GM12878 (cell line): Measurements from ENCODE around the gene NECAB3. TPM values are rescaled to one million over a fixed set of nuclear protein-coding genes. Genes with fewer than 3 reads are reported as not detected.
"Not testable (repeated sequence)": the region's sequence is repeated elsewhere in the genome, so short reads cannot be mapped to it uniquely, and the experiment has no call there.

Experiments used
- ATAC-seq: fragments of 200-7000 bp; cut with Tn5 transposase; 3 replicates; pipeline ENCODE4 v1.9.1; 2020; ENCODE audit warnings: mild to moderate bottlenecking, moderate library complexity
- BruUV-seq: library from RNA; stranded (reverse); fragments of 400-500 nt; replicated peaks from 2 replicates; lab custom pipeline; 2021; lab: Mats Ljungman, UMichigan
- CTCF ChIA-PET: fragments of 300-600 bp; sonication (Branson Sonifier 250); formaldehyde crosslinking; extraction: SDS; loops from one replicate; lab custom pipeline; 2021; ENCODE audit warnings: inconsistent platforms; lab: Yijun Ruan, JAX
- POLR2A ChIA-PET: fragments of 350-600 bp; formaldehyde crosslinking; extraction: SDS; loops from one replicate; lab custom pipeline; 2021; ENCODE audit warnings: inconsistent platforms; lab: Charles Lee
- RAD21 ChIA-PET: fragments of 300-600 bp; sonication (Branson Sonifier 250); formaldehyde crosslinking; loops from one replicate; lab custom pipeline; 2023; ENCODE audit warnings: antibody characterized with exemption; ENCODE audit not compliant: unreplicated experiment; lab: Charles Lee
- SMC1A ChIA-PET: fragments of 300-600 bp; sonication (Branson Sonifier 250); formaldehyde crosslinking; loops from one replicate; lab custom pipeline; 2023; ENCODE audit not compliant: unreplicated experiment, uncharacterized antibody; lab: Charles Lee
- DNase-seq: peaks from one replicate; pipeline ENCODE4 v3.0.0-alpha.2; 2011; ENCODE audit warnings: low read depth, low spot score
- FAIRE-seq: peaks from 3 replicates; lab custom pipeline; 2011; peaks lifted over from hg19 to GRCh38; lab: Jason Lieb, UNC
- H2AFZ ChIP-seq: 2 replicates; pipeline ENCODE4 v1.6.0; 2011; ENCODE audit warnings: low read depth, low read length, control low read depth; ENCODE audit not compliant: control insufficient read depth
- H3K27ac ChIP-seq: 2 replicates; pipeline ENCODE4 v1.5.1; 2011; ENCODE audit warnings: control low read depth; ENCODE audit not compliant: control insufficient read depth, insufficient read depth
- H3K27me3 ChIP-seq, 2 experiments: replicated peaks in 1 of 2; 2 replicates each; pipeline versions ENCODE4 v1.6.0 to v1.6.1; 2011; ENCODE audit warnings: low read length in 1 of 2; ENCODE audit not compliant: control insufficient read depth in 2 of 2, insufficient read depth in 2 of 2
- H3K36me3 ChIP-seq, 2 experiments: 2 replicates each; pipeline ENCODE4 v1.5.1; 2011; ENCODE audit warnings: low read length in 1 of 2; ENCODE audit not compliant: control insufficient read depth in 2 of 2, insufficient read depth in 2 of 2
- H3K4me1 ChIP-seq: 2 replicates; pipeline ENCODE4 v1.6.1; 2011; ENCODE audit warnings: mild to moderate bottlenecking, low read length, moderate library complexity, mixed read lengths; ENCODE audit not compliant: control insufficient read depth, insufficient read depth
- H3K4me2 ChIP-seq: 2 replicates; pipeline ENCODE4 v1.6.0; 2011; ENCODE audit warnings: control low read depth; ENCODE audit not compliant: control insufficient read depth, insufficient read depth
- H3K4me3 ChIP-seq: fragments of 200-600 bp; sonication (generic); 2 replicates; pipeline ENCODE4 v1.5.1; 2016
- H3K79me2 ChIP-seq: 2 replicates; pipeline ENCODE4 v1.6.0; 2011; ENCODE audit warnings: low read length; ENCODE audit not compliant: control insufficient read depth, insufficient read depth
- H3K9ac ChIP-seq: 2 replicates; pipeline ENCODE4 v1.8.0; 2011; ENCODE audit warnings: low read length, control low read depth, mixed read lengths; ENCODE audit not compliant: control insufficient read depth, insufficient read depth
- H3K9me3 ChIP-seq: replicated peaks from 3 replicates; pipeline ENCODE4 v1.5.1; 2011; ENCODE audit warnings: mild to moderate bottlenecking, low read length; ENCODE audit not compliant: control insufficient read depth, insufficient read depth
- H4K20me1 ChIP-seq: 2 replicates; pipeline ENCODE4 v1.6.0; 2011; ENCODE audit not compliant: control insufficient read depth, insufficient read depth
- POU2F2 ChIP-seq: IDR thresholded peaks from 3 replicates; pipeline ENCODE4 v1.6.1; 2011; ENCODE audit warnings: low read depth, mild to moderate bottlenecking, low read length, borderline replicate concordance
- WGBS: methylation state at CpG from one replicate; pipeline ENCODE4 v1.1.6; 2016; ENCODE audit warnings: low lambda C conversion rate; ENCODE audit not compliant: insufficient replicate concordance, insufficient coverage; ENCODE audit errors: missing lambda C conversion rate; 5-methylcytosine and 5-hydroxymethylcytosine counted together
- in situ Hi-C: fragments of 300-500 bp; cut with MboI; formaldehyde crosslinking; loops from 9 replicates; pipeline ENCODE4 v1.14.3; 2018; ENCODE audit warnings: mixed read lengths
- intact Hi-C: fragments of 100-400 bp; cut with micrococcal nuclease; formaldehyde crosslinking; loops from one replicate; pipeline ENCODE4 v1.14.2; 2022; ENCODE audit not compliant: unreplicated experiment
- polyA plus RNA-seq, 11 experiments: library from polyadenylated mRNA; depleted of rRNA in 4 of 11; unstranded in 6 of 11; stranded (reverse) in 5 of 11; fragments of >200 nt; fragmentation: Nextera tagmentation in 4 of 11; fragmentation: Illumina TruSeq in 1 of 11; extraction: Ambion mirVana in 4 of 11; extraction: Trizol in 1 of 11; gene quantifications; 1 replicate in 1 of 11; 2 replicates in 10 of 11; pipeline versions ENCODE4 v1.2.1 to v1.2.3, GENCODE V29; 2011 to 2016; ENCODE audit warnings: inconsistent platforms in 2 of 11, missing spikeins in 2 of 11, low read depth in 1 of 11
- total RNA-seq, 4 experiments: library from RNA; depleted of rRNA in 3 of 4; stranded (reverse); fragments of >200 nt in 3 of 4; fragmentation: Illumina TruSeq in 1 of 4; extraction: Trizol in 1 of 4; gene quantifications; 2 replicates each; pipeline versions ENCODE4 v1.2.1 to v1.2.3, GENCODE V29; 2013 to 2021
- TF ChIP-seq, protein P1 (sequence below): IDR thresholded peaks from 2 replicates; pipeline ENCODE4 v1.6.1; 2012; ENCODE audit warnings: mild to moderate bottlenecking, low read depth, low read length

Gene NECAB3
- total and polyA plus RNA-seq, 10 of the 15 experiments (the other 5 are each of a cell fraction or from before 2014, with no cell fraction given): 0.21 to 17.0 (median 7.2) TPM

DNA sequence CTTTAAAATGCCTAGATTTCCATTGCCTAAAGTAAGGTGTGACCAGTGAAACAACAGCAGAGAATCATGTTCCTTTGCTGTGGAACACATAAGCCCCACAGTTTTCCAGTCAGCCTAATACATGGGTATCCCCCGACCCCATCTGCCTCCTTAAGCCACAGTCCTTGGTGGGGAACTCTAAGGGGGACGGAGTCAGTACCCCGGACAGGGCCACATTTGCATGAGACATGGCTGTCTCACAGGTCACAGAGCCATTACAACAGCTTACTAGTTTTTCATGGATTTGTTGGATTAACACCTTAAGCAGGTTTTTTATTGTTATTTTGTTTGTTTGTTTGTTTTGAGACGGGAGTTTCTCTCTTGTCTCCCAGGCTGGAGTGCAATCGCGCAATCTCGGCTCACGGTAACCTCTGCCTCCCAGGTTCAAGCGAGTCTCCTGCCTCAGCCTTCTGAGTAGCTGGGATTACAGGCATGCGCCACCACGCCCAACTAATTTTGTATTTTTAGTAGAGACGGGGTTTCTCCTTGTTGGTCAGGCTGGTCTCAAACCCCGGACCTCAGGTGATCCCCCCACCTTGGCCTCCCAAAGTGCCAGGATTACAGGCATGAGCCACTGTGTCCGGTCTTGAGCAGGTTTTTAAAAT lies 27.1 kb downstream of the NECAB3 start:
- H3K27me3 ChIP-seq, POLR2A ChIA-PET, DNase-seq, H3K79me2 ChIP-seq, H3K9me3 ChIP-seq, H3K36me3 ChIP-seq, H3K4me3 ChIP-seq, H2AFZ ChIP-seq, H3K27ac ChIP-seq, H4K20me1 ChIP-seq, FAIRE-seq, intact Hi-C loops, BruUV-seq, H3K9ac ChIP-seq, in situ Hi-C loops: not testable (repeated sequence)
- TF ChIP-seq, protein P1, sequence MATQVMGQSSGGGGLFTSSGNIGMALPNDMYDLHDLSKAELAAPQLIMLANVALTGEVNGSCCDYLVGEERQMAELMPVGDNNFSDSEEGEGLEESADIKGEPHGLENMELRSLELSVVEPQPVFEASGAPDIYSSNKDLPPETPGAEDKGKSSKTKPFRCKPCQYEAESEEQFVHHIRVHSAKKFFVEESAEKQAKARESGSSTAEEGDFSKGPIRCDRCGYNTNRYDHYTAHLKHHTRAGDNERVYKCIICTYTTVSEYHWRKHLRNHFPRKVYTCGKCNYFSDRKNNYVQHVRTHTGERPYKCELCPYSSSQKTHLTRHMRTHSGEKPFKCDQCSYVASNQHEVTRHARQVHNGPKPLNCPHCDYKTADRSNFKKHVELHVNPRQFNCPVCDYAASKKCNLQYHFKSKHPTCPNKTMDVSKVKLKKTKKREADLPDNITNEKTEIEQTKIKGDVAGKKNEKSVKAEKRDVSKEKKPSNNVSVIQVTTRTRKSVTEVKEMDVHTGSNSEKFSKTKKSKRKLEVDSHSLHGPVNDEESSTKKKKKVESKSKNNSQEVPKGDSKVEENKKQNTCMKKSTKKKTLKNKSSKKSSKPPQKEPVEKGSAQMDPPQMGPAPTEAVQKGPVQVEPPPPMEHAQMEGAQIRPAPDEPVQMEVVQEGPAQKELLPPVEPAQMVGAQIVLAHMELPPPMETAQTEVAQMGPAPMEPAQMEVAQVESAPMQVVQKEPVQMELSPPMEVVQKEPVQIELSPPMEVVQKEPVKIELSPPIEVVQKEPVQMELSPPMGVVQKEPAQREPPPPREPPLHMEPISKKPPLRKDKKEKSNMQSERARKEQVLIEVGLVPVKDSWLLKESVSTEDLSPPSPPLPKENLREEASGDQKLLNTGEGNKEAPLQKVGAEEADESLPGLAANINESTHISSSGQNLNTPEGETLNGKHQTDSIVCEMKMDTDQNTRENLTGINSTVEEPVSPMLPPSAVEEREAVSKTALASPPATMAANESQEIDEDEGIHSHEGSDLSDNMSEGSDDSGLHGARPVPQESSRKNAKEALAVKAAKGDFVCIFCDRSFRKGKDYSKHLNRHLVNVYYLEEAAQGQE: peak; percentile 82
- peak; percentile 85; the same call in 1 of the 3 replicates for TF ChIP-seq POU2F2
- WGBS: 64% methylated on average over 14 of the region's 14 CpGs
- peak; percentile 42 for ATAC-seq
- peaks cover 27% of the 10 kb centered on the region for H3K4me1 ChIP-seq
- ChIA-PET CTCF (interaction anchor here (0.8 to 1.3 kb wide), 2 partner anchors 38 to 96 kb away, joined by 3 to 4 read pairs; no protein-coding TSS in a partner anchor), SMC1A (interaction anchor here (0.6 to 2.0 kb wide), 7 partner anchors 10 to 115 kb away, joined by 3 to 6 read pairs (median 4); partner anchors contain the start of gene ACTL10), RAD21 (interaction anchor here (1.2 kb wide), 1 partner anchor 147 kb away, joined by 5 read pairs; no protein-coding TSS in a partner anchor)
- H3K4me2 ChIP-seq: peak overlapping the region; percentile 62; the same call in 1 of the 2 replicates
